DND-41 (cell line): ENCODE measurements around the gene ANKRD45.
"Not testable (repeated sequence)": the region's sequence is repeated elsewhere in the genome, so short reads cannot be mapped to it uniquely, and the experiment has no call there.

Experiments
- ATAC-seq: fragments of 200-7000 bp; cut with Tn5 transposase; 3 replicates; pipeline ENCODE4 v1.9.1; 2021; ENCODE audit warnings: low read depth; ENCODE audit not compliant: insufficient read depth
- DNase-seq: peaks from one replicate; pipeline ENCODE4 v3.0.0-alpha.2; 2020
- H2AFZ ChIP-seq: 2 replicates; pipeline ENCODE4 v1.6.0; 2012; ENCODE audit warnings: low read depth, low read length
- H3K27ac ChIP-seq: 2 replicates; pipeline ENCODE4 v1.5.1; 2012; ENCODE audit warnings: low read length, inconsistent platforms
- H3K27me3 ChIP-seq: fragments of 200-600 bp; sonication (generic); 2 replicates; pipeline ENCODE4 v1.6.0; 2012; ENCODE audit warnings: low read length, mild to moderate bottlenecking, inconsistent platforms; ENCODE audit not compliant: insufficient read depth, poor library complexity
- H3K36me3 ChIP-seq: 2 replicates; pipeline ENCODE4 v1.5.1; 2012; ENCODE audit warnings: low read length, inconsistent platforms; ENCODE audit not compliant: insufficient read depth
- H3K4me1 ChIP-seq: 2 replicates; pipeline ENCODE4 v1.5.1; 2012; ENCODE audit warnings: mild to moderate bottlenecking, low read length; ENCODE audit not compliant: insufficient read depth
- H3K4me2 ChIP-seq: 2 replicates; pipeline ENCODE4 v1.6.0; 2012; ENCODE audit warnings: mild to moderate bottlenecking, moderate library complexity, low read length, inconsistent platforms; ENCODE audit not compliant: insufficient read depth
- H3K4me3 ChIP-seq, 2 experiments: fragments of 200-600 bp in 1 of 2; shearing (Covaris generic) in 1 of 2; 2 replicates each; pipeline ENCODE4 v1.5.1; 2012 to 2016; ENCODE audit warnings: inconsistent platforms in 2 of 2, low read length in 2 of 2, mild to moderate bottlenecking in 2 of 2, low read depth in 1 of 2, moderate library complexity in 1 of 2
- H3K79me2 ChIP-seq: 2 replicates; pipeline ENCODE4 v1.6.0; 2012; ENCODE audit warnings: low read length, inconsistent platforms; ENCODE audit not compliant: insufficient read depth
- H3K9ac ChIP-seq: 2 replicates; pipeline ENCODE4 v1.6.0; 2012; ENCODE audit warnings: low read depth, mild to moderate bottlenecking, inconsistent platforms, low read length, moderate library complexity
- H3K9me3 ChIP-seq: 2 replicates; pipeline ENCODE4 v1.5.1; 2012; ENCODE audit warnings: low read length, moderate library complexity, mild to moderate bottlenecking, inconsistent platforms; ENCODE audit not compliant: insufficient read depth, severe bottlenecking
- H4K20me1 ChIP-seq: 2 replicates; pipeline ENCODE4 v1.6.0; 2012; ENCODE audit warnings: low read length; ENCODE audit not compliant: insufficient read depth
- EZH2 ChIP-seq: IDR thresholded peaks from 3 replicates; pipeline ENCODE4 v1.6.1; 2012; ENCODE audit warnings: borderline replicate concordance, low read depth, mild to moderate bottlenecking, moderate library complexity, low read length, inconsistent platforms; ENCODE audit not compliant: severe bottlenecking
- TF ChIP-seq, protein P1 (sequence below): IDR thresholded peaks from 2 replicates; pipeline ENCODE4 v1.5.1; 2012; ENCODE audit warnings: borderline replicate concordance, low read length, moderate library complexity, mild to moderate bottlenecking; ENCODE audit not compliant: poor library complexity, severe bottlenecking; ENCODE audit errors: extremely low read depth

The ANKRD45 gene

DNA sequence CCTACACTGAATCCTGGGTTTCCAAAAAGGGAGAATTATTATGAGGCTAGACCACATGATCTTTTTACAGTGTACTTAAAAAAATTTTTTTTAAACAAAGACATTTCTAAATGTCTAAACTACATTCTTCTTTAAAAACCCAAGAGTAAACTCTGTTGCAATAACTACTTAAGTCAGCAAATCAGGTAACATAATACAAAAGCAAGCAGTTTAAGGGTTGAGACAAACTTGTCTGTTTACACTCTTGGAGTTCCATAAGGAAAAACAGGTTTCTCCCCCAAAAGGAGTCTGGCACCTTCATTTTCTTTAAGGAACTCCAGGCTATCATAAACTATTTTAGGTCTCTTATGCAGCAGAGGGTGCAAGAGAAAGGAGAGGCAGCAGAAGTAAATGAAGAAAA is 12.5 kb upstream of the ANKRD45 start:
- Histone ChIP-seq H3K4me3 (no peak overlapping the region), H3K4me1 (no peaks in the 10 kb centered on the region), H3K9ac (no peak overlapping the region), H2AFZ (no peak overlapping the region), H3K27me3 (no peaks in the 10 kb centered on the region), H3K36me3 (no peaks in the 10 kb centered on the region), H3K79me2 (no peaks in the 10 kb centered on the region), H4K20me1 (no peaks in the 10 kb centered on the region), H3K9me3 (no peaks in the 10 kb centered on the region), H3K27ac (no peak overlapping the region), H3K4me2 (no peak overlapping the region)
- DNase-seq (no peak), ATAC-seq (no peak)
- no peak for TF ChIP-seq EZH2
- TF ChIP-seq, protein P1, sequence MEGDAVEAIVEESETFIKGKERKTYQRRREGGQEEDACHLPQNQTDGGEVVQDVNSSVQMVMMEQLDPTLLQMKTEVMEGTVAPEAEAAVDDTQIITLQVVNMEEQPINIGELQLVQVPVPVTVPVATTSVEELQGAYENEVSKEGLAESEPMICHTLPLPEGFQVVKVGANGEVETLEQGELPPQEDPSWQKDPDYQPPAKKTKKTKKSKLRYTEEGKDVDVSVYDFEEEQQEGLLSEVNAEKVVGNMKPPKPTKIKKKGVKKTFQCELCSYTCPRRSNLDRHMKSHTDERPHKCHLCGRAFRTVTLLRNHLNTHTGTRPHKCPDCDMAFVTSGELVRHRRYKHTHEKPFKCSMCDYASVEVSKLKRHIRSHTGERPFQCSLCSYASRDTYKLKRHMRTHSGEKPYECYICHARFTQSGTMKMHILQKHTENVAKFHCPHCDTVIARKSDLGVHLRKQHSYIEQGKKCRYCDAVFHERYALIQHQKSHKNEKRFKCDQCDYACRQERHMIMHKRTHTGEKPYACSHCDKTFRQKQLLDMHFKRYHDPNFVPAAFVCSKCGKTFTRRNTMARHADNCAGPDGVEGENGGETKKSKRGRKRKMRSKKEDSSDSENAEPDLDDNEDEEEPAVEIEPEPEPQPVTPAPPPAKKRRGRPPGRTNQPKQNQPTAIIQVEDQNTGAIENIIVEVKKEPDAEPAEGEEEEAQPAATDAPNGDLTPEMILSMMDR, result no peak

DNA sequence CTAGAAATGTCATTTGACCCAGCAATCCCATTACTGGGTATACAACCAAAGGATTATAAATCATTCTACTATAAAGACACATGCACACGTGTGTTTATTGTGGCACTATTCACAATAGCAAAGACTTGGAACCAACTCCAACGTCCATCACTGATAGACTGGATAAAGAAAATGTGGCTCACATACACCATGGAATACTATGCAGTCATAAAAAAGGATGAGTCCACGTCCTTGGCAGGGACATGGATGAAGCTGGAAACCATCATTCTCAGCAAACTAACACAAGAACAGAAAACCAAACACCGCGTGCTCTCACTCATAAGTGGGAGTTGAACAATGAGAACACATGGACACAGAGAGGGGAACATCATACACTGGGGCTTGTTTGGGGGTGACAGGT is 10.5 kb upstream of the ANKRD45 start:
- H3K9me3 ChIP-seq, DNase-seq, H3K79me2 ChIP-seq, H3K4me3 ChIP-seq, H3K4me2 ChIP-seq, H3K36me3 ChIP-seq, H2AFZ ChIP-seq, H3K27me3 ChIP-seq, H3K4me1 ChIP-seq, H4K20me1 ChIP-seq, H3K27ac ChIP-seq, ATAC-seq, H3K9ac ChIP-seq: not testable (repeated sequence)

DNA sequence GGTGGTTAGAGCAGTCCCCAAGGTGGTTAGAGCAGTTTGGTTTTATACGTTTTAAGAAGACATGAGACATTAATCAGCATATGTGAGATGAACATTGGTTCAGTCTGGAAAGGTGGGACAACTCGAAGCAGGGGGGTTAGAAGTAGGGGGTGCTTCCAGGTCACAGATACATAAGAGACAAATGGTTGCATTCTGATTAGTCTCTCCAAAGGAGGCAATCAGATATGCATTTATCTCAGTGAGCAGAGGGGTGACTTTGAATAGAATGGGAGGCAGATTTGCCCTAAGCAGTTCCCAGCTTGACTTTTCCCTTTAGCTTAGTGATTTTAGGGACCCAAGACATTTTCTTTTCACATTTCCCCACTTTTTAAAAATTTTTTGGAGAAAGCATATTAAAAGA is 4.8 kb upstream of the ANKRD45 start:
- H3K4me1 ChIP-seq, H3K27ac ChIP-seq, ATAC-seq, H3K9ac ChIP-seq, H3K4me2 ChIP-seq, H3K4me3 ChIP-seq, H4K20me1 ChIP-seq, H3K36me3 ChIP-seq, H3K9me3 ChIP-seq, H3K27me3 ChIP-seq, H2AFZ ChIP-seq, H3K79me2 ChIP-seq, DNase-seq: not testable (repeated sequence)

DNA sequence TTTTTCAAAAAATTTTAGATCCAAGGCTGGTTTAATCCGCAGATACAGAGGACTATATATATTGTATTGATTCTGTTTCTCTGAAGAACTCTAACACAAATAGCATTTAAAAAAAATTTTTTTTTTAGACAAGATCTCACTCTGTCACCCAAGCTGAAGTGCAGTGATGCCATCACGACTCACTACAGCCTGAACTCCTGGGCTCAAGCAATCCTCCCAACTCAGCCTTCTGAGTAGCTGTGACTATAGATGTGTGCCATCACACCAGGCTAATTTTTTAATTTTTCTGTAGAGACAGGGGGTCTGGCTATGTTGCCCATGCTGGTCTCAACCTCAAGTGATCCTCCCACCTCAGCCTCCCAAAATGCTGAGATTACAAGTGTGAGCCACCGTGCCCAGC is 3.0 kb downstream of the ANKRD45 start:
- Histone ChIP-seq H3K27ac (no peak overlapping the region), H3K4me2 (no peak overlapping the region), H3K4me3 (no peak overlapping the region), H4K20me1 (no peaks in the 10 kb centered on the region), H3K4me1 (no peaks in the 10 kb centered on the region), H3K36me3 (no peaks in the 10 kb centered on the region), H3K27me3 (no peaks in the 10 kb centered on the region), H2AFZ (no peak overlapping the region), H3K9ac (no peak overlapping the region), H3K79me2 (no peaks in the 10 kb centered on the region), H3K9me3 (no peaks in the 10 kb centered on the region)
- DNase-seq, result no peak
- ATAC-seq, result no peak
- TF ChIP-seq EZH2, result no peak
- TF ChIP-seq, protein P1, result no peak

DNA sequence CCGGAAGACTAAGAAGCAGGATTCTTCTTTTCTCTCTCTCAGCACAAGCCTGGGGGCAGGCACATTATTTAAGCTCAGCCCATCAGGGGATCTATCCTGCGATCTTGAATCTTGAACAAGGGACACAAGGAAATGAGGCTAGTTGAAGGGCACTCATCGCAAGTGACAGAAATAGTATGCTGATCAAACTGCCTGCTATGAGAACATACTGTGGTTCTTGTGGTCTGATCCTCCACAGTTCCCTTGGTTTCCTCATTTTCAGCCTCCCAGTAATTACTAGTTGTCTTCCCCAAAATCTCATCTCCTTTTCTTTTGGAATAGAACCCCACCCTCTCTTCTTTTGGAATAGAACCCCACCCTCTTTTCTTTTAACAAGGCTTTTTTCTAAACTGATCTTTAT is 6.5 kb downstream of the ANKRD45 start:
- ATAC-seq (no peak), DNase-seq (no peak)
- Histone ChIP-seq H3K27me3 (no peaks in the 10 kb centered on the region), H3K4me2 (no peak overlapping the region), H3K9me3 (no peaks in the 10 kb centered on the region), H3K4me1 (no peaks in the 10 kb centered on the region), H3K27ac (no peak overlapping the region), H2AFZ (no peak overlapping the region), H3K9ac (no peak overlapping the region), H3K36me3 (no peaks in the 10 kb centered on the region), H3K79me2 (no peaks in the 10 kb centered on the region), H4K20me1 (no peaks in the 10 kb centered on the region), H3K4me3 (no peak overlapping the region)
- TF ChIP-seq, protein P1, result no peak
- no peak for TF ChIP-seq EZH2
